Measurements from ENCODE around the gene ACKR4. TPM values are rescaled to one million over a fixed set of nuclear protein-coding genes. Genes with fewer than 3 reads are reported as not detected.
"Not testable (repeated sequence)": the region's sequence is repeated elsewhere in the genome, so short reads cannot be mapped to it uniquely, and the experiment has no call there.

ACKR4 gene
- total RNA-seq, 6 donors from 2014 or later = 3.7 to 8.5 (median 7.2) TPM; not detected in 1

DNA sequence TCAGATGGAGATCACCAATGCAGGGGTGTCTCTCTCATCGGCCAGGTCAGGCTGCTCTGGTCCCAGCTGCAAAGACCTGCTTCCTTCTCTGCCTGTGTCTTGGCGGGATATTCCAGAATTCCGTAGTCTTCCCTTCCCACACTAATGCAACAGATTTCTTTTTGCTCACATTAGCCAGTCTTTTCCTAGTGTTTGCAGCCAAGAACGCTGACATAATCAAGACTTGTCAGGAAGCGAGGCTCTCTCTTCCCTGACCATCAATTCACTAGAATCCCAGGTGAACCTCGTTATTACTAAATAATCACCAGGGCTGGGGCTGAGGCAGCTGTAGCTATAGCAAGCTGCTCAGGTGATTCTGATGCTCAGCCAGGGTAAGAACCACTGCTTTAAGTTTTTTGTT, 43.2 kb upstream of the ACKR4 start:
- ATAC-seq (ENCODE audit: low FRiP score in 2 of 2) (no peak), DNase-seq (no peak)
- Histone ChIP-seq H3K36me3 (peaks cover 0 to 7% (median 0%) of the 10 kb centered on the region in 4 donors), H3K27ac (no peak overlapping the region), H3K27me3 (no peaks in the 10 kb centered on the region), H3K4me1 (peaks cover 14 to 20% (median 17%) of the 10 kb centered on the region in 4 donors), H3K9me3 (no peaks in the 10 kb centered on the region), H3K4me3 (no peak overlapping the region)
- 64 to 85% methylated on average over 6 of the region's 6 CpGs for WGBS, 2 donors
- TF ChIP-seq EP300 (IDR thresholded peaks at IDR 0.05) = no peak
- TF ChIP-seq, protein P1, sequence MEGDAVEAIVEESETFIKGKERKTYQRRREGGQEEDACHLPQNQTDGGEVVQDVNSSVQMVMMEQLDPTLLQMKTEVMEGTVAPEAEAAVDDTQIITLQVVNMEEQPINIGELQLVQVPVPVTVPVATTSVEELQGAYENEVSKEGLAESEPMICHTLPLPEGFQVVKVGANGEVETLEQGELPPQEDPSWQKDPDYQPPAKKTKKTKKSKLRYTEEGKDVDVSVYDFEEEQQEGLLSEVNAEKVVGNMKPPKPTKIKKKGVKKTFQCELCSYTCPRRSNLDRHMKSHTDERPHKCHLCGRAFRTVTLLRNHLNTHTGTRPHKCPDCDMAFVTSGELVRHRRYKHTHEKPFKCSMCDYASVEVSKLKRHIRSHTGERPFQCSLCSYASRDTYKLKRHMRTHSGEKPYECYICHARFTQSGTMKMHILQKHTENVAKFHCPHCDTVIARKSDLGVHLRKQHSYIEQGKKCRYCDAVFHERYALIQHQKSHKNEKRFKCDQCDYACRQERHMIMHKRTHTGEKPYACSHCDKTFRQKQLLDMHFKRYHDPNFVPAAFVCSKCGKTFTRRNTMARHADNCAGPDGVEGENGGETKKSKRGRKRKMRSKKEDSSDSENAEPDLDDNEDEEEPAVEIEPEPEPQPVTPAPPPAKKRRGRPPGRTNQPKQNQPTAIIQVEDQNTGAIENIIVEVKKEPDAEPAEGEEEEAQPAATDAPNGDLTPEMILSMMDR (IDR thresholded peaks at IDR 0.05) = no peak
- TF ChIP-seq POLR2A (IDR thresholded peaks at IDR 0.05) = no peak
- TF ChIP-seq POLR2AphosphoS5 (IDR thresholded peaks at IDR 0.05) = no peak

DNA sequence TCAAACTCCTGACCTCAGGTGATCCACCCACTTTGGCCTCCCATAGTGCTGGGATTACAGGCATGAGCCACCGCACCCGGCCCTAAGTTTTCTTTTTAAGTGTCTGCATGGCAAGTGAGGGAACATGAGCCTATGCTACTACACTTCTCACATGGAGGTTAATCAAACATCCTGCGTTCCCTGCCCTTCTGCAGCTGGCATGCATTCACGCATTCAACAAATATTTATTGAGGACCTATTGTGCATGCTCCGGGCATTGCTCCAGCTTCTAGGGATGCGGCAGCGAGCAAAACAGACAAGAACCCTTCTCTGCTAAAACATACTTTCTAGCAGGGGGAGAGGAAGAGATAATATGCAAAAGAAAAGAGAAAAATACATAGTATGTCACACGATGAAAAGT, 42.6 kb upstream of the ACKR4 start:
- Histone ChIP-seq H3K9me3 (no peaks in the 10 kb centered on the region), H3K36me3 (peaks cover 0 to 9% (median 0%) of the 10 kb centered on the region in 4 donors), H3K27ac (no peak overlapping the region), H3K4me3 (no peak overlapping the region), H3K4me1 (peaks cover 14 to 20% (median 17%) of the 10 kb centered on the region in 4 donors), H3K27me3 (no peaks in the 10 kb centered on the region)
- TF ChIP-seq POLR2AphosphoS5 (IDR thresholded peaks at IDR 0.05) (no peak), POLR2A (IDR thresholded peaks at IDR 0.05) (no peak), EP300 (IDR thresholded peaks at IDR 0.05) (no peak)
- TF ChIP-seq, protein P1 (IDR thresholded peaks at IDR 0.05) = no peak
- DNase-seq (no peak), ATAC-seq (ENCODE audit: low FRiP score in 2 of 2) (no peak)
- 29 to 39% methylated on average over 8 of the region's 8 CpGs for WGBS, 2 donors

DNA sequence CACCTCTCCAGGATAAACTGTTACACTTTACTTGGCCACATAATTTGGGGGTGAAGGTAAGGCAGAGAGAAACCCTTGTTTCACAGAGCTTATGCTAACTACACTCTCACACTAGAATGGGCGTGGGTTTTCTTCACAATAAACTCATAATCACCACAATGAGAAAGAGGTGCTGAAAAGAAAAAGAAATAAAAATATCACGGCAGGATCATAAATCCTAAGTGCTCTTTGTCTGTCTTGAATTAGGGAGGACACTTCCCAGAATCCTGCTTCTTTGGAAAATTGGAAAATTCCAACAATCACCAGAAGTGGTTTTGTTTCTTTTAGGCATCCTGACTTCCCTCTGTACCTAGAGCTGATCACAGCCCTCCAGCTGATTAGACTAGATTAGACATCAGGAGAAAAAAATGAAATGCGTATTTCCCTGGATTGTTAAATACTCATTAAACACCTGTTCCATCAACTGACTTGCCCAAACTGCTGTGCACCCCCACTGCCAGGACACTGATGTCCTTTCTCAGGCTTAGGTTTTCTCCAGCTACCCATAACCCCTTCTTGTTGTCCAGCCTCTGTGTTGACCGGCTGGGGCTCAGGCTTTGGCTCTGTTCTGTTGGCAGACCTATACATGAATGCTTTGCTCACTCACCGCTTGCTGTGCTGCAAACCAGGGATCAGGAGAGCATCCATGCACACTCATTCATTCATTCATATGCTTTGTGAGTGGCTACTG, 41.6 kb upstream of the ACKR4 start:
- H3K27ac ChIP-seq = no peak overlapping the region
- H3K9me3 ChIP-seq = no peaks in the 10 kb centered on the region
- DNase-seq (no peak), ATAC-seq (ENCODE audit: low FRiP score in 2 of 2) (peak in 1 of 2 donors; percentile 17)
- WGBS, 2 donors = 72 to 88% methylated on average over 5 of the region's 5 CpGs
- TF ChIP-seq POLR2AphosphoS5 (IDR thresholded peaks at IDR 0.05) (no peak), EP300 (IDR thresholded peaks at IDR 0.05) (no peak), POLR2A (IDR thresholded peaks at IDR 0.05) (no peak)
- TF ChIP-seq, protein P1 (IDR thresholded peaks at IDR 0.05) = no peak
- peaks cover 10 to 15% (median 14%) of the 10 kb centered on the region in 4 donors for H3K4me1 ChIP-seq
- peaks cover 0 to 12% (median 0%) of the 10 kb centered on the region in 4 donors for H3K36me3 ChIP-seq
- H3K27me3 ChIP-seq = no peaks in the 10 kb centered on the region
- no peak overlapping the region for H3K4me3 ChIP-seq

DNA sequence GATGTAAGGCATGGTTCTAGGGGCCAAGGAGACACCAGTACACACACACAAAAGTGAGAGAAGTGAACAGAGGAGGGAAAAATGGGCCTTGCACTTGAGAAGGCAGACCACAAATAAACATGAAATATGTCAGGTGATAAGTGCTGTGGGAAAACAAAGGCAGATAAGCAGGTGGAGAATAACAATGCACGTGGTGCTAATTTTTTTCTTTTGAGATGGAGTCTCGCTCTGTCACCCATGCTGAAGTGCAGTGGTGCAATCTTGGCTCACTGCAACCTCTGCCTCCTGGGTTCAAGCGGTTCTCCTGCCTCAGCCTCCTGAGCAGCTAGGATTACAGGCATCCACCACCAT, 41.1 kb upstream of the ACKR4 start:
- not testable (repeated sequence) for H3K9me3 ChIP-seq, H3K4me3 ChIP-seq, H3K27me3 ChIP-seq, DNase-seq, H3K27ac ChIP-seq
- Histone ChIP-seq H3K36me3 (peaks cover 0 to 12% (median 0%) of the 10 kb centered on the region in 4 donors), H3K4me1 (peaks cover 10 to 14% (median 10%) of the 10 kb centered on the region in 4 donors)
- ATAC-seq (ENCODE audit: low FRiP score in 2 of 2) = peak in 1 of 2 donors; percentile 21
- WGBS, 2 donors = 86 to 91% methylated on average over 3 of the region's 3 CpGs

DNA sequence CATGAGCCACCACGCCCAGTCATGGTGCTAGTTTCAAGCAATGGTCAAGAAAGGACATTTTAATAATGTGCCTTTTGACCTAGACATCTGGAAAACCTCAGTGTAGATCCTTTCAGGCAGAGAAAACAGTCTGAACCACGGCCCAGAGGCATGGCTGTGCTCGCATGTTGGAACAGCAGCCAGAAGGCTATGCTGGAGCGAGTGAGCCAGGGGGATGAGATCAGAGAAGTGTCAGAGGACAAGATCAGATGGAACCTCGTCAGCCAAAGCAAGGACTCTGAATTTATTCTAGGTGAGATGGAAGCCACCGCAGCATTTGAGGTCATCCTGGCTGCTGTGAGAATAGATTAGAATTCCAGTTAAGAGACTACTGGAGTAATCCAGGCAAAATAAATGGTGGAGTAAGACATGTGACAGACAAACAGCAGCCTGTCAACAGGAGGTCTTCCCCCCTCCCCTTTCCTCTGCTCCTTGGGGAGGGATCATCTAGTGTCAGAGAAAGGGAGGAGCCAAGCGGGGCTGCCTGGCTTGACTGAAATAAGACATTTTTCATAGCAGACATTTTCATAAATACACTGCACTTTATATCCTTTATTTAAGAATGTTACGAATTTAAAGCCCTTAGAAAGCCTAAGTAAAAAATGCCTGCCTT, 40.4 kb upstream of the ACKR4 start:
- TF ChIP-seq, protein P1 (IDR thresholded peaks at IDR 0.05) = no peak
- TF ChIP-seq POLR2AphosphoS5 (IDR thresholded peaks at IDR 0.05) (peak in 1 of 2 donors; percentile 18), POLR2A (IDR thresholded peaks at IDR 0.05) (no peak), EP300 (IDR thresholded peaks at IDR 0.05) (no peak)
- no peak overlapping the region for H3K27ac ChIP-seq
- WGBS, 2 donors = 79 to 82% methylated on average over 8 of the region's 8 CpGs
- H3K27me3 ChIP-seq = no peaks in the 10 kb centered on the region
- peaks cover 10 to 14% (median 10%) of the 10 kb centered on the region in 4 donors for H3K4me1 ChIP-seq
- DNase-seq (no peak), ATAC-seq (ENCODE audit: low FRiP score in 2 of 2) (peak; percentile 54 to 92)
- H3K36me3 ChIP-seq = peaks cover 0 to 12% (median 0%) of the 10 kb centered on the region in 4 donors
- H3K9me3 ChIP-seq = no peaks in the 10 kb centered on the region
- no peak overlapping the region for H3K4me3 ChIP-seq
